B cell (primary cell): ENCODE results near the gene RMDN3. TPM values are rescaled to one million over a fixed set of nuclear protein-coding genes. Genes with fewer than 3 reads are reported as not detected.

Experiments used
- ATAC-seq: fragments of 200-7000 bp; cut with Tn5 transposase; one replicate; pipeline ENCODE4 v1.10.0; 2021; ENCODE audit warnings: low read depth, mild to moderate bottlenecking, moderate number of reproducible peaks, moderate library complexity
- CTCF ChIA-PET: fragments of 350-600 bp; sonication (Branson Sonifier 250); formaldehyde crosslinking; loops from one replicate; lab custom pipeline; 2021; ENCODE audit warnings: antibody characterized with exemption, inconsistent platforms; lab: Charles Lee
- POLR2A ChIA-PET: fragments of 350-600 bp; sonication (Branson Sonifier 250); formaldehyde crosslinking; loops from one replicate; lab custom pipeline; 2021; ENCODE audit warnings: antibody characterized with exemption; lab: Charles Lee
- DNase-seq: peaks from one replicate; pipeline ENCODE4 v3.0.0; 2013
- H2AFZ ChIP-seq: 2 replicates; pipeline ENCODE4 v1.6.1; 2012; ENCODE audit warnings: mild to moderate bottlenecking, low read depth, low read length; ENCODE audit not compliant: insufficient read depth, poor library complexity, severe bottlenecking
- H3K27ac ChIP-seq, 2 donors: 1 replicate in 1 of 2; 2 replicates in 1 of 2; pipeline ENCODE4 v1.5.1; 2012 to 2013; ENCODE audit warnings: low read length in 2 of 2, mild to moderate bottlenecking in 2 of 2, moderate library complexity in 1 of 2
- H3K27me3 ChIP-seq, 4 experiments: fragments of 200-600 bp in 1 of 4; sonication (generic) in 1 of 4; replicated peaks in 1 of 4; 1 replicate in 2 of 4; 2 replicates in 2 of 4; pipeline versions ENCODE4 v1.6.1 to v1.7.0; 2013 to 2016; ENCODE audit warnings: low read length in 3 of 4, mild to moderate bottlenecking in 2 of 4, mixed read lengths in 1 of 4, moderate library complexity in 1 of 4; ENCODE audit not compliant: insufficient read depth in 4 of 4, control insufficient read depth in 3 of 4; ENCODE audit errors: control extremely low read depth in 1 of 4
- H3K36me3 ChIP-seq, 2 experiments: replicated peaks in 1 of 2; 1 replicate in 1 of 2; 2 replicates in 1 of 2; pipeline versions ENCODE4 v1.6.1 to v1.7.1; 2013; ENCODE audit warnings: low read length in 1 of 2; ENCODE audit not compliant: insufficient read depth in 2 of 2, control insufficient read depth in 1 of 2; ENCODE audit errors: control extremely low read depth in 1 of 2, extremely low read depth in 1 of 2
- H3K4me1 ChIP-seq, 2 donors: fragments of 200-600 bp in 1 of 2; sonication (generic) in 1 of 2; 1 replicate in 1 of 2; 2 replicates in 1 of 2; pipeline versions ENCODE4 v1.5.1 to v1.6.1; 2013 to 2017; ENCODE audit warnings: low read length in 2 of 2; ENCODE audit not compliant: control insufficient read depth in 2 of 2, insufficient read depth in 2 of 2
- H3K4me2 ChIP-seq: replicated peaks from 2 replicates; pipeline ENCODE3; 2012; ENCODE audit warnings: mild to moderate bottlenecking, low read depth, low read length; ENCODE audit not compliant: poor library complexity, severe bottlenecking
- H3K4me3 ChIP-seq, 5 experiments: fragments of 200-600 bp in 1 of 5; sonication (generic) in 1 of 5; 1 replicate in 3 of 5; 2 replicates in 2 of 5; pipeline versions ENCODE4 v1.5.1 to v1.7.0; 2011 to 2016; ENCODE audit warnings: low read length in 4 of 5, mild to moderate bottlenecking in 4 of 5, low read depth in 2 of 5, control low read depth in 1 of 5, moderate library complexity in 1 of 5; ENCODE audit not compliant: insufficient read depth in 1 of 5; ENCODE audit errors: control extremely low read depth in 1 of 5, extremely low read depth in 1 of 5
- H3K79me2 ChIP-seq: fragments of 200-600 bp; sonication (generic); one replicate; pipeline ENCODE4 v1.6.0; 2016; ENCODE audit warnings: low read length; ENCODE audit not compliant: control insufficient read depth, insufficient read depth
- H3K9ac ChIP-seq: fragments of 200-600 bp; sonication (generic); 2 replicates; pipeline ENCODE4 v1.6.1; 2017; ENCODE audit warnings: mild to moderate bottlenecking, low read length, moderate library complexity
- H3K9me3 ChIP-seq, 3 donors: one replicate each; pipeline versions ENCODE4 v1.6.1 to v1.7.1; 2013; ENCODE audit warnings: low read length in 2 of 3; ENCODE audit not compliant: control insufficient read depth in 2 of 3, insufficient read depth in 1 of 3; ENCODE audit errors: control extremely low read depth in 1 of 3
- H4K20me1 ChIP-seq: 2 replicates; pipeline ENCODE4 v1.6.0; 2012; ENCODE audit warnings: mild to moderate bottlenecking, low read length; ENCODE audit not compliant: insufficient read depth, control insufficient read depth, poor library complexity, severe bottlenecking
- H3K27ac Mint-ChIP-seq: one replicate; pipeline ENCODE4 v1.8.0; 2021; ENCODE audit warnings: mixed read lengths
- H3K27me3 Mint-ChIP-seq: one replicate; pipeline ENCODE4 v1.8.0; 2021; ENCODE audit warnings: mixed read lengths
- H3K4me1 Mint-ChIP-seq: one replicate; pipeline ENCODE4 v1.8.0; 2021; ENCODE audit warnings: mixed read lengths
- H3K4me3 Mint-ChIP-seq: one replicate; pipeline ENCODE4 v1.8.0; 2021; ENCODE audit warnings: mixed read lengths
- H3K9me3 Mint-ChIP-seq: one replicate; pipeline ENCODE4 v1.8.0; 2022; ENCODE audit warnings: mixed read lengths; ENCODE audit not compliant: insufficient read depth
- CTCF ChIP-seq: fragments of 200-600 bp; IDR thresholded peaks from one replicate; pipeline ENCODE4 v1.8.0; 2022; ENCODE audit warnings: antibody characterized with exemption, mild to moderate bottlenecking
- EZH2 ChIP-seq: IDR thresholded peaks from 2 replicates; pipeline ENCODE4 v1.6.1; 2012; ENCODE audit warnings: borderline replicate concordance, low read depth, mild to moderate bottlenecking, moderate library complexity, low read length; ENCODE audit not compliant: insufficient read depth, poor library complexity, severe bottlenecking
- WGBS: methylation state at CpG from one replicate; pipeline ENCODE4 v1.1.5; 2013; ENCODE audit warnings: missing lambda C conversion rate; ENCODE audit not compliant: insufficient coverage; 5-methylcytosine and 5-hydroxymethylcytosine counted together
- intact Hi-C: fragments of 100-400 bp; cut with micrococcal nuclease; formaldehyde crosslinking; loops from one replicate; pipeline ENCODE4 v1.10.0; 2022
- polyA plus RNA-seq: library from polyadenylated mRNA; depleted of rRNA; stranded (reverse); fragments of >200 nt; gene quantifications from 2 replicates; pipeline ENCODE4 v1.2.3, GENCODE V29; 2012
- total RNA-seq, 2 donors: library from RNA; stranded (reverse); fragments of 120-200 nt in 1 of 2; gene quantifications; 1 replicate in 1 of 2; 2 replicates in 1 of 2; pipeline versions ENCODE4 v1.2.3 to v1.2.4, GENCODE V29; 2013 to 2022

Gene RMDN3
- total and polyA plus RNA-seq, 2 donors (not counting 1 experiment from before 2014, with no cell fraction given) = 12.4 to 22.1 TPM

- CTCF ChIA-PET = interaction anchor here (1.3 to 9.6 kb wide), 3 partner anchors 11 to 126 kb away, joined by 3 to 99 read pairs (median 3); no protein-coding TSS in a partner anchor
- no peak overlapping the region for H3K27ac Mint-ChIP-seq
- POLR2A ChIA-PET = no interaction called here
Observed at GRCh38 chr15:40766906-40767837, 12.1 kb upstream of the RMDN3 start.

More at GRCh38 chr15:40766906-40767837, 12.1 kb upstream of the RMDN3 start:
- intact Hi-C loops = no loop called here
- Histone ChIP-seq H3K27ac (no peak overlapping the region), H3K9ac (no peak overlapping the region), H3K4me1 (peaks cover 46 to 67% of the 10 kb centered on the region in 2 donors), H3K4me2 (no peak overlapping the region), H3K9me3 (no peaks in the 10 kb centered on the region), H3K4me3 (no peak overlapping the region), H3K27me3 (no peaks in the 10 kb centered on the region), H4K20me1 (no peaks in the 10 kb centered on the region), H3K36me3 (peaks cover 0 to 14% of the 10 kb centered on the region in 2 experiments), H2AFZ (no peak overlapping the region), H3K79me2 (no peaks in the 10 kb centered on the region)
- DNase-seq (no peak), ATAC-seq (no peak)
- Mint-ChIP-seq H3K4me3 (no peak overlapping the region), H3K4me1 (peaks cover 54% of the 10 kb centered on the region), H3K9me3 (no peaks in the 10 kb centered on the region), H3K27me3 (no peaks in the 10 kb centered on the region)
- TF ChIP-seq EZH2 = no peak
- TF ChIP-seq CTCF = no peak
- 98% methylated on average over 23 of the region's 32 CpGs for WGBS
